IMR-90 (cell line): ENCODE data around the gene FRYL.
"Not testable (repeated sequence)": the region's sequence is repeated elsewhere in the genome, so short reads cannot be mapped to it uniquely, and the experiment has no call there.

Source experiments
- BHLHE40 ChIP-seq: fragments of 150-350 bp; IDR thresholded peaks from 2 replicates; pipeline ENCODE4 v1.6.1; 2016; ENCODE audit warnings: mild to moderate bottlenecking, low read depth, low read length
- ELK1 ChIP-seq: fragments of 150-350 bp; IDR thresholded peaks from 2 replicates; pipeline ENCODE4 v1.6.1; 2016; ENCODE audit warnings: low read depth, mild to moderate bottlenecking, low read length, moderate library complexity, borderline replicate concordance
- FOS ChIP-seq: fragments of 150-350 bp; IDR thresholded peaks from 2 replicates; pipeline ENCODE4 v1.6.1; 2016; ENCODE audit warnings: low read depth, low read length
- MXI1 ChIP-seq: IDR thresholded peaks from 2 replicates; pipeline ENCODE4 v1.6.1; 2012; ENCODE audit warnings: low read depth, mild to moderate bottlenecking, low read length, moderate library complexity, borderline replicate concordance
- NFE2L2 ChIP-seq: fragments of 150-350 bp; IDR thresholded peaks from 2 replicates; pipeline ENCODE4 v1.6.1; 2016; ENCODE audit warnings: low read depth, mild to moderate bottlenecking, low read length
- RAD21 ChIP-seq: IDR thresholded peaks from 2 replicates; pipeline ENCODE4 v1.6.1; 2012; ENCODE audit warnings: low read length, improper control_type of control experiment
- TF ChIP-seq, protein P1 (sequence below): fragments of 150-350 bp; IDR thresholded peaks from 2 replicates; pipeline ENCODE4 v1.6.1; 2017; ENCODE audit warnings: mild to moderate bottlenecking, antibody characterized with exemption, low read length, low read depth
- TF ChIP-seq, protein P2 (sequence below): conservative IDR thresholded peaks from 2 replicates; pipeline ENCODE4 v1.5.1; 2012; ENCODE audit warnings: mild to moderate bottlenecking, low read depth, low read length, improper control_type of control experiment

DNA sequence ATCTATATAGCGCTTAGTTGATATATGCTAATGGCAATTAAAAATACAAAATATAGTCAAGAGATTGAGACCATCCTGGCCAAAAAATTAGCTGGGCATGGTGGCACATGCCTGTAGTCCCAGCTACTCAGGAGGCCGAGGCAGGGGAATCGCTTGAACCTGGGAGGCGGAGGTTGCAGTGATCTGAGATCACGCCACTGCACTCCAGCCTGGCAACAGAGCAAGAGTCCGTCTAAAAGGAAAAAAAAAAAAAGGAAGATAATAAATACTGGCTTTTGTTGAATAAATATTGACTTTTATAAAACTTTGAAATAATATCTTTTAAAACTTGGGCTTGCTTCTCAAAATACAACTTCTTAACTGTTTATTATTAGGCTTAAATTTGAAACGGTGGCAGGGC lies 36.2 kb upstream of the FRYL start:
- TF ChIP-seq, protein P1, sequence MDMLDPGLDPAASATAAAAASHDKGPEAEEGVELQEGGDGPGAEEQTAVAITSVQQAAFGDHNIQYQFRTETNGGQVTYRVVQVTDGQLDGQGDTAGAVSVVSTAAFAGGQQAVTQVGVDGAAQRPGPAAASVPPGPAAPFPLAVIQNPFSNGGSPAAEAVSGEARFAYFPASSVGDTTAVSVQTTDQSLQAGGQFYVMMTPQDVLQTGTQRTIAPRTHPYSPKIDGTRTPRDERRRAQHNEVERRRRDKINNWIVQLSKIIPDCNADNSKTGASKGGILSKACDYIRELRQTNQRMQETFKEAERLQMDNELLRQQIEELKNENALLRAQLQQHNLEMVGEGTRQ, result not testable (repeated sequence)
- TF ChIP-seq BHLHE40, FOS, RAD21, ELK1, NFE2L2, MXI1: not testable (repeated sequence)
- TF ChIP-seq, protein P2, sequence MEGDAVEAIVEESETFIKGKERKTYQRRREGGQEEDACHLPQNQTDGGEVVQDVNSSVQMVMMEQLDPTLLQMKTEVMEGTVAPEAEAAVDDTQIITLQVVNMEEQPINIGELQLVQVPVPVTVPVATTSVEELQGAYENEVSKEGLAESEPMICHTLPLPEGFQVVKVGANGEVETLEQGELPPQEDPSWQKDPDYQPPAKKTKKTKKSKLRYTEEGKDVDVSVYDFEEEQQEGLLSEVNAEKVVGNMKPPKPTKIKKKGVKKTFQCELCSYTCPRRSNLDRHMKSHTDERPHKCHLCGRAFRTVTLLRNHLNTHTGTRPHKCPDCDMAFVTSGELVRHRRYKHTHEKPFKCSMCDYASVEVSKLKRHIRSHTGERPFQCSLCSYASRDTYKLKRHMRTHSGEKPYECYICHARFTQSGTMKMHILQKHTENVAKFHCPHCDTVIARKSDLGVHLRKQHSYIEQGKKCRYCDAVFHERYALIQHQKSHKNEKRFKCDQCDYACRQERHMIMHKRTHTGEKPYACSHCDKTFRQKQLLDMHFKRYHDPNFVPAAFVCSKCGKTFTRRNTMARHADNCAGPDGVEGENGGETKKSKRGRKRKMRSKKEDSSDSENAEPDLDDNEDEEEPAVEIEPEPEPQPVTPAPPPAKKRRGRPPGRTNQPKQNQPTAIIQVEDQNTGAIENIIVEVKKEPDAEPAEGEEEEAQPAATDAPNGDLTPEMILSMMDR, result not testable (repeated sequence)
